GM12872 (cell line): ENCODE measurements around the gene EIF4G1.

Source experiments
- CTCF ChIP-seq: IDR thresholded peaks from 3 replicates; pipeline ENCODE4 v1.5.1; 2011; ENCODE audit warnings: low read depth, mild to moderate bottlenecking, low read length, moderate library complexity; ENCODE audit not compliant: insufficient read depth

Gene EIF4G1

GRCh38 chr3:184296616-184297015, 17.8 kb upstream of the EIF4G1 start:
- TF ChIP-seq CTCF = no peak

GRCh38 chr3:184298759-184299487, 15.5 kb upstream of the EIF4G1 start, which contains the start of gene PSMD2:
TSS of gene PSMD2 (plus strand) at chr3:184299241. CDS start at chr3:184299267, 26 bp downstream.
- no peak for TF ChIP-seq CTCF

GRCh38 chr3:184299488-184300377, 14.7 kb upstream of the EIF4G1 start:
- TF ChIP-seq CTCF = no peak

GRCh38 chr3:184300378-184300720, 14.1 kb upstream of the EIF4G1 start:
- TF ChIP-seq CTCF = no peak

- TF ChIP-seq CTCF = peak; percentile 26; the same call in 1 of the 3 replicates
These were observed 8.8 kb upstream of the EIF4G1 start for GRCh38 chr3:184305577-184305976.

- TF ChIP-seq CTCF = no peak
These were observed 7.9 kb upstream of the EIF4G1 start for GRCh38 chr3:184306341-184306972.

- TF ChIP-seq CTCF = no peak
These were observed 6.5 kb upstream of the EIF4G1 start for GRCh38 chr3:184307915-184308314.
